Sigmoid colon (tissue), 4 donors: ENCODE data around the gene GJD2.

Source experiments
- CTCF ChIP-seq, 4 experiments: fragments of 450-650 bp in 3 of 4; fragments of 200-600 bp in 1 of 4; IDR thresholded peaks; one replicate each; pipeline ENCODE4 v1.5.1; 2016 to 2019; ENCODE audit warnings: antibody characterized with exemption in 4 of 4, mild to moderate bottlenecking in 3 of 4, moderate library complexity in 2 of 4
- EP300 ChIP-seq, 4 donors: sonication (generic); formaldehyde crosslinking; IDR thresholded peaks; one replicate each; pipeline ENCODE4 v1.6.1; 2017; ENCODE audit warnings: antibody characterized with exemption in 4 of 4
- POLR2A ChIP-seq, 2 donors: fragments of 450-650 bp; IDR thresholded peaks; one replicate each; pipeline ENCODE4 v1.6.1; 2016; ENCODE audit warnings: antibody characterized with exemption in 2 of 2, mild to moderate bottlenecking in 2 of 2, moderate library complexity in 2 of 2
- POLR2AphosphoS5 ChIP-seq, 4 donors: sonication (generic); formaldehyde crosslinking; IDR thresholded peaks; one replicate each; pipeline ENCODE4 v1.6.1; 2017; ENCODE audit warnings: antibody characterized with exemption in 4 of 4

DNA sequence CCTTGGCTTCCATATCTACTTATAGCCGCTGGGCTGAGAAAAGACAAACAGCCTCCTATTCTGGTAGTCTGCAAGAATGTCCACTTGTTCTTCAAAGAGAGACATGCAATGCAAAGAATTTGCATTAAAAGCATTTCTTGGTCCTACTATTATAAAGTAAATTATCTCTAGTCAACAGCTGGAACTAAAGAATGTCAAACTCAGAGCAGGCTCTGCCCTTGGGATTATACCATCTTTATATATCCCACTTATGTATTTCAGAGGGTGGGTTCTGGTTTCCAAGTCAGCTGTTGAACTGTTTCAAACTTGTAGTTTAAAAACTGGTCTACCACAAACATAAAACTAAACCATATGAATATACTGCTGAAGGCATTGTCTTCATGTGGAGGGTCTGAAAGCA is 47.6 kb upstream of the GJD2 start:
- TF ChIP-seq CTCF (IDR thresholded peaks at IDR 0.05): no peak
- no peak for TF ChIP-seq EP300 (IDR thresholded peaks at IDR 0.05)
- no peak for TF ChIP-seq POLR2AphosphoS5 (IDR thresholded peaks at IDR 0.05)
- no peak for TF ChIP-seq POLR2A (IDR thresholded peaks at IDR 0.05)
